H1 (cell line): ENCODE results near the gene C1orf116. TPM values are rescaled to one million over a fixed set of nuclear protein-coding genes. Genes with fewer than 3 reads are reported as not detected.

ENCODE experiments used
- CTCF ChIA-PET: fragments of 300-600 bp; sonication (Branson Sonifier 250); formaldehyde crosslinking; loops from one replicate; lab custom pipeline; 2021; ENCODE audit not compliant: partially characterized antibody; lab: Charles Lee
- POLR2A ChIA-PET: fragments of 300-600 bp; sonication (Branson Sonifier 250); formaldehyde crosslinking; loops from one replicate; lab custom pipeline; 2021; ENCODE audit warnings: inconsistent platforms; ENCODE audit not compliant: partially characterized antibody; lab: Charles Lee
- DNase-seq, 2 experiments: peaks; one replicate each; pipeline versions ENCODE4 v3.0.0 to v3.0.0-alpha.2; 2010 to 2022; ENCODE audit warnings: low spot score in 2 of 2, low read depth in 1 of 2, mixed read lengths in 1 of 2
- FAIRE-seq: peaks from 2 replicates; lab custom pipeline; 2011; peaks lifted over from hg19 to GRCh38; lab: Jason Lieb, UNC
- H2AFZ ChIP-seq: 2 replicates; pipeline ENCODE4 v1.8.1; 2012; ENCODE audit warnings: low read length, inconsistent platforms
- H2AK5ac ChIP-seq: 2 replicates; pipeline ENCODE4 v1.6.1; 2013; ENCODE audit warnings: low read depth, low read length
- H2BK120ac ChIP-seq: replicated peaks from 2 replicates; pipeline ENCODE3; 2013; ENCODE audit warnings: low read depth, low read length, inconsistent platforms
- H2BK12ac ChIP-seq: 2 replicates; pipeline ENCODE4 v1.6.1; 2013; ENCODE audit warnings: low read depth, low read length
- H2BK15ac ChIP-seq: 2 replicates; pipeline ENCODE4 v1.6.1; 2013; ENCODE audit warnings: low read length
- H2BK20ac ChIP-seq: 2 replicates; pipeline ENCODE4 v1.6.1; 2013; ENCODE audit warnings: low read length
- H2BK5ac ChIP-seq: 2 replicates; pipeline ENCODE4 v1.6.1; 2013; ENCODE audit warnings: low read depth, low read length
- H3K14ac ChIP-seq: 2 replicates; pipeline ENCODE4 v1.6.1; 2013; ENCODE audit warnings: inconsistent platforms; ENCODE audit not compliant: insufficient read length
- H3K18ac ChIP-seq: 2 replicates; pipeline ENCODE4 v1.6.1; 2013; ENCODE audit warnings: low read length; ENCODE audit errors: extremely low read depth
- H3K23ac ChIP-seq: 2 replicates; pipeline ENCODE4 v1.6.1; 2013; ENCODE audit warnings: inconsistent platforms; ENCODE audit not compliant: insufficient read length
- H3K23me2 ChIP-seq: 2 replicates; pipeline ENCODE4 v1.6.1; 2013; ENCODE audit warnings: low read depth, low read length
- H3K27ac ChIP-seq: 2 replicates; pipeline ENCODE4 v1.6.1; 2011; ENCODE audit warnings: low read depth, low read length, inconsistent platforms
- H3K27me3 ChIP-seq, 4 experiments: replicated peaks in 1 of 4; 1 replicate in 1 of 4; 2 replicates in 3 of 4; pipeline versions ENCODE4 v1.6.1 to v1.8.1; 2011 to 2013; ENCODE audit warnings: low read length in 3 of 4, mild to moderate bottlenecking in 3 of 4, inconsistent platforms in 2 of 4, mixed read lengths in 2 of 4, moderate library complexity in 1 of 4; ENCODE audit not compliant: control insufficient read depth in 3 of 4, insufficient read depth in 3 of 4; ENCODE audit errors: extremely low read depth in 1 of 4
- H3K36me3 ChIP-seq, 4 experiments: 2 replicates each; pipeline versions ENCODE4 v1.6.1 to v1.8.1; 2011 to 2013; ENCODE audit warnings: mild to moderate bottlenecking in 4 of 4, low read length in 3 of 4, moderate library complexity in 2 of 4, control low read depth in 1 of 4, inconsistent platforms in 1 of 4; ENCODE audit not compliant: insufficient read depth in 4 of 4, control insufficient read depth in 2 of 4
- H3K4ac ChIP-seq: replicated peaks from 2 replicates; pipeline ENCODE3; 2013; ENCODE audit warnings: low read length, low read depth, mixed read lengths, inconsistent platforms; ENCODE audit not compliant: insufficient read length
- H3K4me1 ChIP-seq, 4 experiments: replicated peaks in 1 of 4; 1 replicate in 1 of 4; 2 replicates in 3 of 4; pipeline versions ENCODE4 v1.6.1 to v1.8.1; 2011 to 2013; ENCODE audit warnings: low read length in 3 of 4, inconsistent platforms in 2 of 4, mixed read lengths in 1 of 4; ENCODE audit not compliant: insufficient read depth in 4 of 4, control insufficient read depth in 3 of 4
- H3K4me2 ChIP-seq, 2 experiments: 2 replicates each; pipeline versions ENCODE4 v1.6.1 to v1.8.1; 2011 to 2013; ENCODE audit warnings: low read depth in 2 of 2, low read length in 2 of 2, control low read depth in 1 of 2, inconsistent platforms in 1 of 2, mild to moderate bottlenecking in 1 of 2; ENCODE audit not compliant: insufficient read depth in 1 of 2
- H3K4me3 ChIP-seq, 4 experiments: fragments of 200-600, 300-600 bp in 1 of 4; sonication (generic), shearing (Covaris generic), sonication (Bioruptor Twin) in 1 of 4; 2 replicates each; pipeline versions ENCODE4 v1.5.1 to v1.8.1; 2011 to 2016; ENCODE audit warnings: low read length in 4 of 4, low read depth in 3 of 4, control low read depth in 2 of 4, inconsistent platforms in 2 of 4, mild to moderate bottlenecking in 2 of 4, mixed read lengths in 1 of 4, moderate library complexity in 1 of 4; ENCODE audit not compliant: insufficient read depth in 2 of 4; ENCODE audit errors: extremely low read depth in 1 of 4
- H3K56ac ChIP-seq: replicated peaks from 2 replicates; pipeline ENCODE3; 2013; ENCODE audit warnings: low read depth, mild to moderate bottlenecking, mixed read lengths, low read length, inconsistent platforms; ENCODE audit not compliant: insufficient read length
- H3K79me1 ChIP-seq: 2 replicates; pipeline ENCODE4 v1.6.1; 2013; ENCODE audit warnings: low read depth, low read length, control low read depth
- H3K79me2 ChIP-seq, 2 experiments: 2 replicates each; pipeline versions ENCODE4 v1.6.1 to v1.8.1; 2012 to 2013; ENCODE audit warnings: low read length in 2 of 2, mild to moderate bottlenecking in 2 of 2, inconsistent platforms in 1 of 2; ENCODE audit not compliant: insufficient read depth in 2 of 2, control insufficient read depth in 1 of 2
- H3K9ac ChIP-seq, 4 experiments: replicated peaks in 1 of 4; 1 replicate in 1 of 4; 2 replicates in 3 of 4; pipeline versions ENCODE4 v1.6.1 to v1.8.1; 2011 to 2013; ENCODE audit warnings: low read depth in 3 of 4, low read length in 3 of 4, control low read depth in 2 of 4, mild to moderate bottlenecking in 2 of 4, moderate library complexity in 2 of 4, inconsistent platforms in 1 of 4; ENCODE audit errors: extremely low read depth in 1 of 4
- H3K9me3 ChIP-seq, 2 experiments: 2 replicates each; pipeline versions ENCODE4 v1.6.1 to v1.8.1; 2012 to 2013; ENCODE audit warnings: mild to moderate bottlenecking in 2 of 2, moderate library complexity in 2 of 2, control low read depth in 1 of 2, inconsistent platforms in 1 of 2, low read depth in 1 of 2, low read length in 1 of 2, mixed read lengths in 1 of 2; ENCODE audit not compliant: insufficient read depth in 2 of 2
- H4K20me1 ChIP-seq, 2 experiments: replicated peaks in 1 of 2; 2 replicates each; pipeline versions ENCODE3 to v1.8.1; 2011 to 2013; ENCODE audit warnings: inconsistent platforms in 2 of 2, low read length in 2 of 2, mild to moderate bottlenecking in 1 of 2; ENCODE audit not compliant: insufficient read depth in 2 of 2, control insufficient read depth in 1 of 2
- H4K5ac ChIP-seq: 2 replicates; pipeline ENCODE4 v1.6.1; 2013; ENCODE audit warnings: low read length, low read depth, mixed read lengths, inconsistent platforms; ENCODE audit not compliant: insufficient read length
- H4K8ac ChIP-seq: 2 replicates; pipeline ENCODE4 v1.8.0; 2013; ENCODE audit warnings: mild to moderate bottlenecking, moderate library complexity, low read length, inconsistent platforms; ENCODE audit not compliant: insufficient read depth; ENCODE audit errors: extremely low read depth
- H4K91ac ChIP-seq: replicated peaks from 2 replicates; pipeline ENCODE3; 2013; ENCODE audit warnings: low read length, mixed read lengths, inconsistent platforms; ENCODE audit not compliant: insufficient read length
- EGR1 ChIP-seq: IDR thresholded peaks from 2 replicates; pipeline ENCODE4 v1.6.1; 2011; ENCODE audit warnings: low read depth, low read length, borderline replicate concordance
- NRF1 ChIP-seq: IDR thresholded peaks from 2 replicates; pipeline ENCODE4 v1.6.1; 2011; ENCODE audit warnings: mild to moderate bottlenecking, low read depth, low read length, improper control_type of control experiment
- RAD21 ChIP-seq, 2 experiments: IDR thresholded peaks in 1 of 2; conservative IDR thresholded peaks in 1 of 2; 2 replicates each; pipeline ENCODE4 v1.6.1; 2011; ENCODE audit warnings: low read depth in 2 of 2, low read length in 2 of 2, improper control_type of control experiment in 1 of 2, inconsistent platforms in 1 of 2, mild to moderate bottlenecking in 1 of 2, moderate library complexity in 1 of 2
- RBBP5 ChIP-seq: IDR thresholded peaks from 2 replicates; pipeline ENCODE4 v1.7.1; 2012; ENCODE audit warnings: low read depth, mild to moderate bottlenecking, inconsistent platforms, low read length, moderate library complexity, borderline replicate concordance
- WGBS, 2 experiments: shearing (Covaris generic) in 1 of 2; methylation state at CpG; one replicate each; pipeline versions ENCODE4 v1.1.6 to v1.1.7; 2013 to 2015; ENCODE audit warnings: low lambda C conversion rate in 2 of 2, mixed read lengths in 2 of 2, inconsistent platforms in 1 of 2, low coverage in 1 of 2, missing lambda C conversion rate in 1 of 2; ENCODE audit not compliant: insufficient replicate concordance in 2 of 2, insufficient coverage in 1 of 2, insufficient read length in 1 of 2; ENCODE audit errors: extremely low coverage in 1 of 2, missing lambda C conversion rate in 1 of 2; 5-methylcytosine and 5-hydroxymethylcytosine counted together
- polyA plus RNA-seq, 7 experiments: library from polyadenylated mRNA; depleted of rRNA in 3 of 7; stranded (reverse) in 5 of 7; unstranded in 2 of 7; fragments of >200 nt in 5 of 7; fragments of 200-250 nt in 2 of 7; gene quantifications; 1 replicate in 5 of 7; 2 replicates in 1 of 7; 4 replicates in 1 of 7; pipeline versions ENCODE4 v1.2.1 to v1.2.3, GENCODE V29; 2011 to 2013; ENCODE audit warnings: missing spikeins in 2 of 7, mixed read lengths in 2 of 7
- total RNA-seq: library from RNA; stranded (reverse); fragmentation: NEBNext Ultra II Directional; extraction: Animal tissue kit (Norgen Biotek cat#: 25700); gene quantifications from 2 replicates; pipeline ENCODE4 v1.2.1, GENCODE V29; 2021
- TF ChIP-seq, protein P1 (sequence below): IDR thresholded peaks from 2 replicates; pipeline ENCODE4 v1.6.1; 2011; ENCODE audit warnings: low read depth, mild to moderate bottlenecking, low read length; ENCODE audit not compliant: insufficient read depth
- TF ChIP-seq, protein P2 (sequence below), 3 experiments: IDR thresholded peaks; 1 replicate in 2 of 3; 2 replicates in 1 of 3; pipeline versions ENCODE4 v1.5.1 to v1.6.1; 2011; ENCODE audit warnings: low read length in 3 of 3, mild to moderate bottlenecking in 3 of 3, inconsistent platforms in 2 of 3, low read depth in 1 of 3, moderate library complexity in 1 of 3; ENCODE audit not compliant: insufficient read depth in 1 of 3; ENCODE audit errors: control extremely low read depth in 1 of 3

C1orf116 gene
- total and polyA plus RNA-seq, 2 of the 8 experiments (the other 6 are each of a cell fraction or from before 2014, with no cell fraction given): 2.2 to 3.9 TPM

DNA sequence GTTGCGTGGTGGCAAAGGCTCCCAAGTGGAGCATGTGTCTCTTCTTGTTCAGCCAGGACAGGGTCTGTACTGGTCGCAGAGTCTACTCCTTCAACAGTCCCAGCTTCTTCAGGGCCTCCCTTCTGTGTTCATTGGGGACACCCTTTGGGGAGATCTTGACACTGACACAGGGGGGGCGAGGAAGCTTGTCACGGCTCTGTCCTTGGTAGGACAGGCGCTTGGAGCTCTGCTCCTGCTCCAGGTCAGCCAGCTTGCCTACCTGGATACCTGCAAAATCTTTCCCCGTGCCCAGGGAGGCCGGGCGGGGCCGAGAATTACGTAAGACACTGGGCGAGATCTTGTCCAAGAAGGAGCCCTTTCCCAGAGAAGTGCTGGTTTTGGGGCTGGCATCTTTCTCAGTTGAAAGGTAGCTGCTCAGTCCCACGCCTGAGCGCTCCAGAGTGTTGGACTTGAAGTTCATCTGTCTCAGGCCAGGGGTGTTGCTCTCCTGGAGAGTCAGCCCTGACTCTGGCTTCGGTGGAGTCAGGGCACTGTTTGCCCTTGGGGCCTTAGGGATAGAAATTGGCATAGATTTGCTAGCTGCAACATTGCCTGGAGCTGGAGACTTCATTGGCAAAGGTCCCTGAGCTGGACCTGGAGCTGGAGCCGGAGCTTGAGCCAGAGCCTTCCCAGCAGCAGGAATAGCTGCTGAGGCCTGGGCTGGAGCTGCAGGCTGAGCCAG, 10.5 kb downstream of the C1orf116 start:
- H2BK15ac ChIP-seq: no peak overlapping the region
- no peak overlapping the region for H3K4me3 ChIP-seq
- H3K56ac ChIP-seq: no peak overlapping the region
- no peak overlapping the region for H3K14ac ChIP-seq
- no peaks in the 10 kb centered on the region for H4K20me1 ChIP-seq
- no peak overlapping the region; the same call in 1 of the 2 replicates for H4K8ac ChIP-seq
- peaks cover 3 to 11% (median 5%) of the 10 kb centered on the region in 4 experiments; a peak in 6 of 7 replicates for H3K4me1 ChIP-seq
- no peak overlapping the region for H2AK5ac ChIP-seq
- H3K23me2 ChIP-seq: no peaks in the 10 kb centered on the region
- WGBS, 2 experiments: 92% methylated on average over 15 of the region's 15 CpGs; no CpG with 5 or more reads in 1 of the 2 experiments
- H3K9me3 ChIP-seq: no peaks in the 10 kb centered on the region
- DNase-seq: no peak
- no peak overlapping the region for H3K9ac ChIP-seq
- no peak overlapping the region for H4K5ac ChIP-seq
- H3K4me2 ChIP-seq: no peak overlapping the region
- no peaks in the 10 kb centered on the region for H3K27me3 ChIP-seq
- no peak overlapping the region for H3K23ac ChIP-seq
- H3K79me1 ChIP-seq: no peaks in the 10 kb centered on the region
- no peak overlapping the region for H2AFZ ChIP-seq
- H3K4ac ChIP-seq: no peak overlapping the region
- no peak overlapping the region for H2BK20ac ChIP-seq
- H3K36me3 ChIP-seq: peaks cover 0 to 2% (median 0%) of the 10 kb centered on the region in 4 experiments; a peak in 2 of 8 replicates
- no peak overlapping the region for H2BK12ac ChIP-seq
- H3K18ac ChIP-seq: no peak overlapping the region
- ChIA-PET POLR2A (interaction anchor here (1.1 kb wide), 1 partner anchor 8 kb away, joined by 3 read pairs; no protein-coding TSS in a partner anchor), CTCF (interaction anchor here (0.8 to 10.5 kb wide), 7 partner anchors 12 to 295 kb away, joined by 3 to 122 read pairs (median 3); partner anchors contain the start of gene YOD1)
- FAIRE-seq: no peak
- no peaks in the 10 kb centered on the region for H3K79me2 ChIP-seq
- no peak overlapping the region for H4K91ac ChIP-seq
- H2BK5ac ChIP-seq: no peak overlapping the region
- H3K27ac ChIP-seq: no peak overlapping the region
- no peak overlapping the region for H2BK120ac ChIP-seq
- TF ChIP-seq NRF1: no peak
- TF ChIP-seq, protein P1, sequence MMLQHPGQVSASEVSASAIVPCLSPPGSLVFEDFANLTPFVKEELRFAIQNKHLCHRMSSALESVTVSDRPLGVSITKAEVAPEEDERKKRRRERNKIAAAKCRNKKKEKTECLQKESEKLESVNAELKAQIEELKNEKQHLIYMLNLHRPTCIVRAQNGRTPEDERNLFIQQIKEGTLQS: no peak
- no peak for TF ChIP-seq RAD21 (IDR thresholded peaks at IDR 0.05 in 1 of 2, conservative IDR thresholded peaks at IDR 0.05 in 1 of 2; ENCODE audit: low read depth in 2 of 2, low read length in 2 of 2)
- TF ChIP-seq EGR1: no peak
- TF ChIP-seq, protein P2, sequence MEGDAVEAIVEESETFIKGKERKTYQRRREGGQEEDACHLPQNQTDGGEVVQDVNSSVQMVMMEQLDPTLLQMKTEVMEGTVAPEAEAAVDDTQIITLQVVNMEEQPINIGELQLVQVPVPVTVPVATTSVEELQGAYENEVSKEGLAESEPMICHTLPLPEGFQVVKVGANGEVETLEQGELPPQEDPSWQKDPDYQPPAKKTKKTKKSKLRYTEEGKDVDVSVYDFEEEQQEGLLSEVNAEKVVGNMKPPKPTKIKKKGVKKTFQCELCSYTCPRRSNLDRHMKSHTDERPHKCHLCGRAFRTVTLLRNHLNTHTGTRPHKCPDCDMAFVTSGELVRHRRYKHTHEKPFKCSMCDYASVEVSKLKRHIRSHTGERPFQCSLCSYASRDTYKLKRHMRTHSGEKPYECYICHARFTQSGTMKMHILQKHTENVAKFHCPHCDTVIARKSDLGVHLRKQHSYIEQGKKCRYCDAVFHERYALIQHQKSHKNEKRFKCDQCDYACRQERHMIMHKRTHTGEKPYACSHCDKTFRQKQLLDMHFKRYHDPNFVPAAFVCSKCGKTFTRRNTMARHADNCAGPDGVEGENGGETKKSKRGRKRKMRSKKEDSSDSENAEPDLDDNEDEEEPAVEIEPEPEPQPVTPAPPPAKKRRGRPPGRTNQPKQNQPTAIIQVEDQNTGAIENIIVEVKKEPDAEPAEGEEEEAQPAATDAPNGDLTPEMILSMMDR (IDR thresholded peaks at IDR 0.05; ENCODE audit: control extremely low read depth in 1 of 3, insufficient read depth in 1 of 3, low read depth in 1 of 3, low read length in 3 of 3): no peak
- no peak for TF ChIP-seq RBBP5
